Measurements from ENCODE around the gene TM4SF4. TPM values are rescaled to one million over a fixed set of nuclear protein-coding genes. Genes with fewer than 3 reads are reported as not detected.

The TM4SF4 gene
- total RNA-seq, 1 experiment from 2014 or later, result not detected

- Histone ChIP-seq H4K20me1 (ENCODE audit: control insufficient read depth, insufficient read depth, insufficient read length) (no peaks in the 10 kb centered on the region), H3K4me2 (ENCODE audit: insufficient read depth, insufficient read length, low read length) (no peak overlapping the region), H3K23ac (ENCODE audit: insufficient read length, low read depth, low read length) (no peak overlapping the region), H3K9ac (ENCODE audit: extremely low read depth, insufficient read length, low read length) (no peak overlapping the region), H2AFZ (ENCODE audit: low read length) (no peak overlapping the region), H3K79me2 (ENCODE audit: insufficient read depth, low read length) (no peaks in the 10 kb centered on the region), H3K23me2 (ENCODE audit: insufficient read length, low read depth, low read length, poor library complexity, severe bottlenecking) (no peaks in the 10 kb centered on the region), H3K27ac (ENCODE audit: insufficient read length, low read depth, low read length) (no peak overlapping the region), H3K27me3 (ENCODE audit: insufficient read depth, low read length) (no peaks in the 10 kb centered on the region), H2BK12ac (ENCODE audit: insufficient read length, low read depth, low read length) (no peak overlapping the region), H2BK20ac (ENCODE audit: low read depth, low read length, poor library complexity, severe bottlenecking) (no peak overlapping the region), H2AK5ac (ENCODE audit: insufficient read length, low read length) (no peak overlapping the region), H4K8ac (replicated peaks; ENCODE audit: insufficient read length, low read depth, low read length) (no peak overlapping the region), H3K9me3 (ENCODE audit: control insufficient read depth, low read depth, low read length) (no peaks in the 10 kb centered on the region), H2BK15ac (ENCODE audit: low read depth, low read length) (no peak overlapping the region), H3K79me1 (ENCODE audit: insufficient read depth, low read depth, low read length, poor library complexity, severe bottlenecking) (no peaks in the 10 kb centered on the region), H3K14ac (ENCODE audit: insufficient read depth, low read length) (no peak overlapping the region), H2BK5ac (ENCODE audit: insufficient read length, low read length) (no peak overlapping the region), H3K56ac (ENCODE audit: insufficient read length, low read depth, low read length) (no peak overlapping the region), H3K18ac (ENCODE audit: insufficient read length, low read depth, low read length) (no peak overlapping the region), H3K4me1 (ENCODE audit: insufficient read depth, low read length) (no peaks in the 10 kb centered on the region), H4K91ac (ENCODE audit: insufficient read length, low read depth, low read length) (no peak overlapping the region), H3K4ac (ENCODE audit: low read depth, low read length) (no peak overlapping the region), H2BK120ac (ENCODE audit: low read depth, low read length, poor library complexity, severe bottlenecking) (no peak overlapping the region), H3T11ph (ENCODE audit: low read length) (no peak overlapping the region), H4K5ac (ENCODE audit: insufficient read length, low read depth, low read length) (no peak overlapping the region)
- Mint-ChIP-seq H3K9me3 (peaks cover 6 to 7% of the 10 kb centered on the region in 2 experiments; a peak in 4 of 5 replicates), H3K27me3 (ENCODE audit: low read depth) (no peaks in the 10 kb centered on the region; the same call in 1 of the 2 replicates), H3K4me1 (peaks cover 2% of the 10 kb centered on the region in 2 experiments; a peak in 2 of 4 replicates), H3K36me3 (ENCODE audit: insufficient read depth in 1 of 3, low read depth in 3 of 3) (peaks cover 0 to 3% (median 1%) of the 10 kb centered on the region in 3 experiments; a peak in 3 of 7 replicates), H3K27ac (no peak overlapping the region), H3K4me3 (no peak overlapping the region)
- no CpG with 5 or more reads among the region's 4 CpGs for WGBS (ENCODE audit: extremely low coverage, insufficient read length, low lambda C conversion rate)
- DNase-seq, result no peak
- TF ChIP-seq, protein P1, sequence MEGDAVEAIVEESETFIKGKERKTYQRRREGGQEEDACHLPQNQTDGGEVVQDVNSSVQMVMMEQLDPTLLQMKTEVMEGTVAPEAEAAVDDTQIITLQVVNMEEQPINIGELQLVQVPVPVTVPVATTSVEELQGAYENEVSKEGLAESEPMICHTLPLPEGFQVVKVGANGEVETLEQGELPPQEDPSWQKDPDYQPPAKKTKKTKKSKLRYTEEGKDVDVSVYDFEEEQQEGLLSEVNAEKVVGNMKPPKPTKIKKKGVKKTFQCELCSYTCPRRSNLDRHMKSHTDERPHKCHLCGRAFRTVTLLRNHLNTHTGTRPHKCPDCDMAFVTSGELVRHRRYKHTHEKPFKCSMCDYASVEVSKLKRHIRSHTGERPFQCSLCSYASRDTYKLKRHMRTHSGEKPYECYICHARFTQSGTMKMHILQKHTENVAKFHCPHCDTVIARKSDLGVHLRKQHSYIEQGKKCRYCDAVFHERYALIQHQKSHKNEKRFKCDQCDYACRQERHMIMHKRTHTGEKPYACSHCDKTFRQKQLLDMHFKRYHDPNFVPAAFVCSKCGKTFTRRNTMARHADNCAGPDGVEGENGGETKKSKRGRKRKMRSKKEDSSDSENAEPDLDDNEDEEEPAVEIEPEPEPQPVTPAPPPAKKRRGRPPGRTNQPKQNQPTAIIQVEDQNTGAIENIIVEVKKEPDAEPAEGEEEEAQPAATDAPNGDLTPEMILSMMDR (conservative IDR thresholded peaks at IDR 0.05), result no peak
Measured at GRCh38 chr3:149442851-149443544, 31.5 kb upstream of the TM4SF4 start.
